Measurements from ENCODE around the gene DMD. TPM values are rescaled to one million over a fixed set of nuclear protein-coding genes. Genes with fewer than 3 reads are reported as not detected.

The DMD gene
- total RNA-seq, 6 experiments from 2014 or later, result 4.9 to 6.0 (median 5.5) TPM

GRCh38 chrX:32421266-32421665 is 790.1 kb downstream of the DMD start:
- DNase-seq, result no peak
- TF ChIP-seq CTCF (IDR thresholded peaks at IDR 0.05), result no peak
- H3K36me3 Mint-ChIP-seq (ENCODE audit: low read depth), result no peaks in the 10 kb centered on the region
- H3K4me3 Mint-ChIP-seq, result no peak overlapping the region
- no peaks in the 10 kb centered on the region; the same call in 1 of the 2 replicates for H3K9me3 Mint-ChIP-seq
- no peak overlapping the region for H3K27ac Mint-ChIP-seq
- no peaks in the 10 kb centered on the region for H3K4me1 Mint-ChIP-seq (ENCODE audit: low read depth)
- H3K27me3 Mint-ChIP-seq (ENCODE audit: insufficient read depth), result no peaks in the 10 kb centered on the region

GRCh38 chrX:32408389-32408788 is 803.0 kb downstream of the DMD start:
- H3K27ac Mint-ChIP-seq, result no peak overlapping the region
- no peak overlapping the region for H3K4me3 Mint-ChIP-seq
- no peak for DNase-seq

GRCh38 chrX:32397562-32398216 is 813.7 kb downstream of the DMD start:
- TF ChIP-seq CTCF (IDR thresholded peaks at IDR 0.05), result no peak
- H3K36me3 Mint-ChIP-seq (ENCODE audit: low read depth), result no peaks in the 10 kb centered on the region
- H3K4me1 Mint-ChIP-seq (ENCODE audit: low read depth), result no peaks in the 10 kb centered on the region
- DNase-seq, result no peak
- peaks cover 6% of the 10 kb centered on the region for H3K9me3 Mint-ChIP-seq
- H3K27me3 Mint-ChIP-seq (ENCODE audit: insufficient read depth), result no peaks in the 10 kb centered on the region
- no peak overlapping the region for H3K27ac Mint-ChIP-seq
- H3K4me3 Mint-ChIP-seq, result no peak overlapping the region

More at GRCh38 chrX:32408389-32408788, 803.0 kb downstream of the DMD start:
- Mint-ChIP-seq H3K9me3 (peaks cover 4% of the 10 kb centered on the region; the same call in 1 of the 2 replicates), H3K27me3 (ENCODE audit: insufficient read depth) (no peaks in the 10 kb centered on the region), H3K4me1 (ENCODE audit: low read depth) (no peaks in the 10 kb centered on the region), H3K36me3 (ENCODE audit: low read depth) (no peaks in the 10 kb centered on the region)
- TF ChIP-seq CTCF (IDR thresholded peaks at IDR 0.05), result no peak; the same call in 1 of the 2 replicates

GRCh38 chrX:32395878-32396277 is 815.5 kb downstream of the DMD start:
- H3K27ac Mint-ChIP-seq, result no peak overlapping the region
- H3K36me3 Mint-ChIP-seq (ENCODE audit: low read depth), result no peaks in the 10 kb centered on the region
- H3K9me3 Mint-ChIP-seq, result peaks cover 6% of the 10 kb centered on the region
- no peaks in the 10 kb centered on the region for H3K4me1 Mint-ChIP-seq (ENCODE audit: low read depth)
- H3K27me3 Mint-ChIP-seq (ENCODE audit: insufficient read depth), result no peaks in the 10 kb centered on the region
- H3K4me3 Mint-ChIP-seq, result no peak overlapping the region
- no peak for DNase-seq
- TF ChIP-seq CTCF (IDR thresholded peaks at IDR 0.05), result no peak

GRCh38 chrX:32392655-32393054 is 818.7 kb downstream of the DMD start:
- TF ChIP-seq CTCF (IDR thresholded peaks at IDR 0.05), result no peak
- Mint-ChIP-seq H3K4me1 (ENCODE audit: low read depth) (no peaks in the 10 kb centered on the region), H3K27ac (no peak overlapping the region), H3K27me3 (ENCODE audit: insufficient read depth) (no peaks in the 10 kb centered on the region), H3K9me3 (peaks cover 6% of the 10 kb centered on the region), H3K36me3 (ENCODE audit: low read depth) (no peaks in the 10 kb centered on the region), H3K4me3 (no peak overlapping the region)
- no peak for DNase-seq

Data from HFFc6 (cell line).